Epithelial cell of esophagus (primary cell): ENCODE results near the gene QRICH1.

Experiments
- DNase-seq: peaks from one replicate; pipeline ENCODE4 v3.0.0; 2010; ENCODE audit warnings: low read depth
- H3K4me3 ChIP-seq: 2 replicates; pipeline ENCODE4 v1.5.1; 2011; ENCODE audit warnings: mild to moderate bottlenecking, low read length, control low read depth
- TF ChIP-seq, protein P1 (sequence below): IDR thresholded peaks from 2 replicates; pipeline ENCODE4 v1.5.1; 2011; ENCODE audit warnings: low read depth, mild to moderate bottlenecking, low read length, control low read depth, inconsistent platforms; ENCODE audit not compliant: insufficient read depth; ENCODE audit errors: missing control alignments

QRICH1 gene

DNA sequence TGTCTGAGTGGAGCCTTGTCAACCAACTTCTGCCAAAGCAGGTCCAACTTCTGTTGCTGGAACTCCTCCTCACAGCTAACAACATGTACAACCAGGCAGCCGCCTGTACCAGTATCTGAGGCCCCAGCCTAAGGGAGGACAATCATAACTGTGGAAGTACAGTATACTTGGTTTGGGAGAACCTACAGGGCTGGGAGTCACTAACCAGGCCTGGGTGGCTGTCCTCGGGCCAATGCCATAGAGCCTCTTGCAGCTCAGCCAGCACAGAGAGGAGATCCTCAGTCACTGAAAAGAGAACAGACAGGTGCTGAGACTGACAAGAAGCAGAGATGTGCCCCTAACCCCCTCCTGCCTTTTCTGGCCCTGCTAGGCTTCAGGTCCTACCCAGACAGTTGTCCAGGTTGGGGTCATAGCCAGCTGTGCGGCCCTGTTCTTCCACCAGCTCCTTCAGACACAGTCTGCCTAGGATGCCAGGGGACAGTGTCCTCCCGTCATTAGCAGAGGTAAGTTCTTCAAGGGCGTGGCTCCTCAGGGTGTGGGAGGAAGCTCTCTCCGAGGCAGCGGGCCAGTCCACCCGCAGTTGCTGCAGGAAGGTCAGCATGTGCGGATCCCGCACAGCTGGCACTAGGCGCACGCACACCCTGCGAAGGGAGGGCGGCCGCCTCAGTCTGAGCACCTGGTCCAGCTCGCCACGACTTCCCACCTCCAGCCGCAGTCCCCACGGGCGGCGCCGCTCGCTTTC, 76.5 kb downstream of the QRICH1 start:
- H3K4me3 ChIP-seq, result peak overlapping the region; percentile 72
- DNase-seq, result peak; percentile 34
- TF ChIP-seq, protein P1, sequence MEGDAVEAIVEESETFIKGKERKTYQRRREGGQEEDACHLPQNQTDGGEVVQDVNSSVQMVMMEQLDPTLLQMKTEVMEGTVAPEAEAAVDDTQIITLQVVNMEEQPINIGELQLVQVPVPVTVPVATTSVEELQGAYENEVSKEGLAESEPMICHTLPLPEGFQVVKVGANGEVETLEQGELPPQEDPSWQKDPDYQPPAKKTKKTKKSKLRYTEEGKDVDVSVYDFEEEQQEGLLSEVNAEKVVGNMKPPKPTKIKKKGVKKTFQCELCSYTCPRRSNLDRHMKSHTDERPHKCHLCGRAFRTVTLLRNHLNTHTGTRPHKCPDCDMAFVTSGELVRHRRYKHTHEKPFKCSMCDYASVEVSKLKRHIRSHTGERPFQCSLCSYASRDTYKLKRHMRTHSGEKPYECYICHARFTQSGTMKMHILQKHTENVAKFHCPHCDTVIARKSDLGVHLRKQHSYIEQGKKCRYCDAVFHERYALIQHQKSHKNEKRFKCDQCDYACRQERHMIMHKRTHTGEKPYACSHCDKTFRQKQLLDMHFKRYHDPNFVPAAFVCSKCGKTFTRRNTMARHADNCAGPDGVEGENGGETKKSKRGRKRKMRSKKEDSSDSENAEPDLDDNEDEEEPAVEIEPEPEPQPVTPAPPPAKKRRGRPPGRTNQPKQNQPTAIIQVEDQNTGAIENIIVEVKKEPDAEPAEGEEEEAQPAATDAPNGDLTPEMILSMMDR, result no peak

DNA sequence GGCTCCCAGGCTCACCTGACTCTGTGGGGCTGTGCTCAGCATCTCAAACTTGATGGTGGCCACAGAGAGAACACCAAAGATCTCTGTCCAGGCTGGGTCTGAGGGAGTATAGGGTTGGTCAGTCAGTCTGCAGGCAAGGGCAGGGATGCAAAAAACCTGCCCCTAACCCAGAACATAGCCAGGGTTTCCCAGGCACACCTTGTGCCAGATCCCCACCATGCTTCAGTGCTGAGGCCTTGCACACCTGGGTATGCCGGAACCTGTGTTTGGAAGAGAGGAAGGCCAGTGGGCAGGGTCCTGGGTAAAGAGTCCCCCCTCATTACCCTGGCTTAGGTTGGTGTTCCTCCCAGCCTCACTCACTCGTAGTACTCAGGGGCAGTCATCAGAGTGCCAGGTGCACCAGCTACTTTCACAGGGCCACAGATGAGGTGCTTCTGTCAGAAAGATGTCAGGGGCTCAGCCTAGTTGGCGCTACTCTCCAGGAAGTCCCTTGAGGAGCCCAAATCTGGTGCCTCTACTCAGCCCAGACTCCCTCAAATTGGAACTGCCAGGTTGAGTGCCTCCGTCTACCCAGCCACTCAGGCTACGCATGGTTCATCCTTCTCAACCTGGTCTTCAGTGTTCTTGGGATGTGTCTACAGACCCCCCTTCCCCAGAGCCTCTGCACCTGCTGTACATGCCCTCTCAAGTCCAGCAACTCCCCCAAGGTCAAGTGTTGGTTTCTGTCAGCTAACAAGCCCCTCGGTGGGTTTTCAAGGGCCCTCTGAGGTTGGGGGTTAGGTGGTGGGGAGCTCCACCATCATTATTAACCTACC, 77.2 kb downstream of the QRICH1 start:
- TF ChIP-seq, protein P1, result no peak
- no peak for DNase-seq
- H3K4me3 ChIP-seq, result no peak overlapping the region

DNA sequence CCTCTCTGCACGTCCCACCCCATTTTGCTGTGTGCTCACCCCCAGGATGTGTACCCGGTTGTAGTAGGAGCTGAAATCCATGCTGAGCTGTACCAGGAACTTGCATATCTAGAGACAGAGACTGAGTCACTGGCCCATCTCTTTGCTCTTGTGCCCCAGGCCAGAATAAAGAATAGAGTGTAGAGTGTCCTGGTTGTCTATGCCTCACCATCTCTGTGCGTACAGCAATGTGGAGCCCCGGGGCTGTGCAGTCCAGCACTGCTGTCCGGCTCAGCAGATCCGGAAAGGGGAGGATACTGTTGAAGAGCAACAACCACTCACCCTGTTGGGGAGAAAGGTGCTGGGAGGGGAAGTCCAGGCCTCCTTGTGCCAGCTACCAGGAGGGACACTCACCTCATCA, 78.1 kb downstream of the QRICH1 start:
- peak; percentile 74 for DNase-seq
- H3K4me3 ChIP-seq, result no peak overlapping the region
- TF ChIP-seq, protein P1, result no peak

DNA sequence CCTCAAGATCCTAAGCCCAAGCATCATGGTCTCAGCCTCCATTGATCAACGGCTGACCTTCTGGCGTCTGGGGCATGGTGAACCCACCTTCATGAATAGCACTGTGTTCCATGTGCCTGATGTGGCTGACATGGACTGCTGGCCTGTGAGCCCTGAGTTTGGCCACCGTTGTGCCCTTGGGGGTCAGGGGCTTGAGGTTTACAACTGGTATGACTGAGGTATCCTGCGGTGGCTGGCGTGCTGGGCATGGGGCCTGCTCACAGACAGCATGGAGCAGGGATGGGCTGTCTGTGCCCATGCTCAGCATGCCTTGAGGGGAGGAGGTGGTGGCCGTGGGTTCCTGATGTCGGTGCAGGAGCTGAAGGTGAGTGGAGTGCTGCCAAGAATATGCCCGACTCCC, 78.8 kb downstream of the QRICH1 start:
- H3K4me3 ChIP-seq, result no peak overlapping the region
- TF ChIP-seq, protein P1, result no peak
- DNase-seq, result no peak

DNA sequence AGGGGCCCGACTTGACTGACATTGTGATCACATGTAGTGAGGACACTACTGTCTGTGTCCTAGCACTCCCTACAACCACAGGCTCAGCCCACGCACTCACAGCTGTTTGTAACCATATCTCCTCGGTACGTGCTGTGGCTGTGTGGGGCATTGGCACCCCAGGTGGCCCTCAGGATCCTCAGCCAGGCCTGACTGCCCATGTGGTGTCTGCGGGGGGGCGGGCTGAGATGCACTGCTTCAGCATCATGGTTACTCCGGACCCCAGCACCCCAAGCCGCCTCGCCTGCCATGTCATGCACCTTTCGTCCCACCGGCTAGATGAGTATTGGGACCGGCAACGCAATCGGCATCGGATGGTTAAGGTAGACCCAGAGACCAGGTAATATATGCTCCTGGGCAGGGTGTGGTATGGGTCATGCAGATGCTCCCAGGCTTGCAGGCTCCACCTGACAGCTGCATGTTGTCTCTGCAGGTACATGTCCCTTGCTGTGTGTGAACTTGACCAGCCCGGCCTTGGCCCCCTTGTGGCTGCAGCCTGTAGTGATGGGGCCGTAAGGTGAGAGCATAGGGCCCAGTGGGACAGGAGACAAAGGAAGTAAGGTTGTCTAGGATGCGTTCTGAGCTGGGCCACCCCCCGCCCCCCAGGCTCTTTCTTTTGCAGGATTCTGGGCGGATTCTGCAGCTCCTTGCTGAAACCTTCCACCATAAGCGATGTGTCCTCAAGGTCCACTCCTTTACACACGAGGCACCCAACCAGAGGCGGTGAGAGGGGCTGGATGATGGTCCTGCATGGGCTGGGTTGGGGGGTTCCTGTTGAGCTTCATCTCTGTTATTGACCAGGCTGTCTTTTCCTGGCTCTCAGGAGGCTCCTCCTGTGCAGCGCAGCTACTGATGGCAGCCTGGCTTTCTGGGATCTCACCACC, 79.9 kb downstream of the QRICH1 start:
- TF ChIP-seq, protein P1, result peak; percentile 60
- H3K4me3 ChIP-seq, result no peak overlapping the region
- DNase-seq, result peak; percentile 64

DNA sequence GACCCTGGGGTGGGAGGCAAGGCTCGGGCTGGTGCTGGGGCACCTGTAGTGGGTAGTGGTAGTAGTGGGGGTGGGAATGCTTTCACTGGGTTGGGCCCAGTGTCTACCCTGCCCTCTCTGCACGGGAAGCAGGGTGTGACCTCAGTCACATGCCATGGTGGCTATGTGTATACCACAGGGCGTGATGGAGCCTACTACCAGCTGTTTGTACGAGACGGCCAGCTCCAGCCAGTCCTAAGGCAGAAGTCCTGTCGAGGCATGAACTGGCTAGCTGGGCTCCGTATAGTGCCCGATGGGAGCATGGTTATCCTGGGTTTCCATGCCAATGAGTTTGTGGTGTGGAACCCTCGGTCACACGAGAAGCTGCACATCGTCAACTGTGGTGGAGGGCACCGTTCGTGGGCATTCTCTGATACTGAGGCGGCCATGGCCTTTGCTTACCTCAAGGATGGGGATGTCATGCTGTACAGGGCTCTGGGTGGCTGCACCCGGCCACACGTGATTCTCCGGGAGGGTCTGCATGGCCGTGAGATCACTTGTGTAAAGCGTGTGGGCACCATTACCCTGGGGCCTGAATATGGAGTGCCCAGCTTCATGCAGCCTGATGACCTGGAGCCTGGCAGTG, 80.6 kb downstream of the QRICH1 start:
- TF ChIP-seq, protein P1, result no peak
- no peak overlapping the region for H3K4me3 ChIP-seq
- DNase-seq, result no peak
